ENCODE measurements around the gene CDKAL1. TPM values are rescaled to one million over a fixed set of nuclear protein-coding genes. Genes with fewer than 3 reads are reported as not detected.

CDKAL1 gene
- total RNA-seq, 2 experiments from 2014 or later: 20.4 TPM

- Mint-ChIP-seq H3K27ac (no peak overlapping the region), H3K27me3 (ENCODE audit: low read depth) (no peaks in the 10 kb centered on the region), H3K4me3 (no peak overlapping the region), H3K36me3 (ENCODE audit: low read depth) (peaks cover 9% of the 10 kb centered on the region), H3K4me1 (ENCODE audit: low read depth) (no peaks in the 10 kb centered on the region), H3K9me3 (no peaks in the 10 kb centered on the region)
- intact Hi-C loops (cut with micrococcal nuclease): no loop called here
- CTCF ChIA-PET: no interaction called here
- no peak for DNase-seq
Observed at GRCh38 chr6:21147995-21148394, 613.7 kb downstream of the CDKAL1 start.

GRCh38 chr6:21149470-21149869 lies 615.2 kb downstream of the CDKAL1 start:
- intact Hi-C loops (cut with micrococcal nuclease): no loop called here
- peaks cover 8% of the 10 kb centered on the region for H3K36me3 Mint-ChIP-seq (ENCODE audit: low read depth)
- no peak overlapping the region for H3K4me3 Mint-ChIP-seq
- H3K27ac Mint-ChIP-seq: no peak overlapping the region
- no peak for DNase-seq
- no peaks in the 10 kb centered on the region for H3K4me1 Mint-ChIP-seq (ENCODE audit: low read depth)
- H3K9me3 Mint-ChIP-seq: no peaks in the 10 kb centered on the region
- CTCF ChIA-PET: no interaction called here
- no peaks in the 10 kb centered on the region for H3K27me3 Mint-ChIP-seq (ENCODE audit: low read depth)

- H3K9me3 Mint-ChIP-seq: no peaks in the 10 kb centered on the region
- H3K36me3 Mint-ChIP-seq (ENCODE audit: low read depth): peaks cover 8% of the 10 kb centered on the region
- no peaks in the 10 kb centered on the region for H3K27me3 Mint-ChIP-seq (ENCODE audit: low read depth)
- H3K4me3 Mint-ChIP-seq: no peak overlapping the region
- no peak for DNase-seq
- no peaks in the 10 kb centered on the region for H3K4me1 Mint-ChIP-seq (ENCODE audit: low read depth)
- intact Hi-C loops (cut with micrococcal nuclease): no loop called here
- CTCF ChIA-PET: no interaction called here
- no peak overlapping the region for H3K27ac Mint-ChIP-seq
Observed at GRCh38 chr6:21150667-21151066, 616.4 kb downstream of the CDKAL1 start.

GRCh38 chr6:21151119-21151518 lies 616.9 kb downstream of the CDKAL1 start:
- DNase-seq: no peak
- no peak overlapping the region for H3K27ac Mint-ChIP-seq
- H3K27me3 Mint-ChIP-seq (ENCODE audit: low read depth): no peaks in the 10 kb centered on the region
- no peaks in the 10 kb centered on the region for H3K4me1 Mint-ChIP-seq (ENCODE audit: low read depth)
- no peaks in the 10 kb centered on the region for H3K9me3 Mint-ChIP-seq
- intact Hi-C loops (cut with micrococcal nuclease): no loop called here
- no peak overlapping the region for H3K4me3 Mint-ChIP-seq
- peaks cover 8% of the 10 kb centered on the region for H3K36me3 Mint-ChIP-seq (ENCODE audit: low read depth)
- CTCF ChIA-PET: no interaction called here

GRCh38 chr6:21151530-21151929 lies 617.3 kb downstream of the CDKAL1 start:
- H3K4me1 Mint-ChIP-seq (ENCODE audit: low read depth): no peaks in the 10 kb centered on the region
- no peak overlapping the region for H3K27ac Mint-ChIP-seq
- CTCF ChIA-PET: no interaction called here
- H3K9me3 Mint-ChIP-seq: no peaks in the 10 kb centered on the region
- peaks cover 8% of the 10 kb centered on the region for H3K36me3 Mint-ChIP-seq (ENCODE audit: low read depth)
- intact Hi-C loops (cut with micrococcal nuclease): no loop called here
- no peak for DNase-seq
- H3K4me3 Mint-ChIP-seq: no peak overlapping the region
- no peaks in the 10 kb centered on the region for H3K27me3 Mint-ChIP-seq (ENCODE audit: low read depth)

- no peak overlapping the region for H3K4me3 Mint-ChIP-seq
- peaks cover 7% of the 10 kb centered on the region for H3K4me1 Mint-ChIP-seq (ENCODE audit: low read depth)
- DNase-seq: no peak
- peaks cover 2% of the 10 kb centered on the region for H3K36me3 Mint-ChIP-seq (ENCODE audit: low read depth)
- CTCF ChIA-PET: no interaction called here
- intact Hi-C loops (cut with micrococcal nuclease): loop anchor here (1.0 kb wide), 1 partner anchor 281 kb away; no protein-coding TSS in a partner anchor
- H3K9me3 Mint-ChIP-seq: no peaks in the 10 kb centered on the region
- H3K27ac Mint-ChIP-seq: no peak overlapping the region
- no peaks in the 10 kb centered on the region for H3K27me3 Mint-ChIP-seq (ENCODE audit: low read depth)
Observed at GRCh38 chr6:21157186-21157929, 623.1 kb downstream of the CDKAL1 start.

GRCh38 chr6:21158149-21158548 lies 623.9 kb downstream of the CDKAL1 start:
- peaks cover 2% of the 10 kb centered on the region for H3K36me3 Mint-ChIP-seq (ENCODE audit: low read depth)
- CTCF ChIA-PET: no interaction called here
- no peaks in the 10 kb centered on the region for H3K27me3 Mint-ChIP-seq (ENCODE audit: low read depth)
- H3K9me3 Mint-ChIP-seq: no peaks in the 10 kb centered on the region
- H3K27ac Mint-ChIP-seq: no peak overlapping the region
- H3K4me3 Mint-ChIP-seq: no peak overlapping the region
- intact Hi-C loops (cut with micrococcal nuclease): no loop called here
- peaks cover 7% of the 10 kb centered on the region for H3K4me1 Mint-ChIP-seq (ENCODE audit: low read depth)
- DNase-seq: no peak

GRCh38 chr6:21158873-21159272 lies 624.6 kb downstream of the CDKAL1 start:
- Mint-ChIP-seq H3K9me3 (no peaks in the 10 kb centered on the region), H3K4me3 (no peak overlapping the region), H3K27me3 (ENCODE audit: low read depth) (no peaks in the 10 kb centered on the region), H3K4me1 (ENCODE audit: low read depth) (peaks cover 10% of the 10 kb centered on the region), H3K36me3 (ENCODE audit: low read depth) (peaks cover 2% of the 10 kb centered on the region), H3K27ac (no peak overlapping the region)
- CTCF ChIA-PET: no interaction called here
- intact Hi-C loops (cut with micrococcal nuclease): no loop called here
- DNase-seq: no peak

- H3K4me1 Mint-ChIP-seq (ENCODE audit: low read depth): peaks cover 10% of the 10 kb centered on the region
- intact Hi-C loops (cut with micrococcal nuclease): no loop called here
Observed at GRCh38 chr6:21159465-21159864, 625.2 kb downstream of the CDKAL1 start.

GRCh38 chr6:21161707-21162106 lies 627.5 kb downstream of the CDKAL1 start:
- Mint-ChIP-seq H3K9me3 (no peaks in the 10 kb centered on the region), H3K4me1 (ENCODE audit: low read depth) (peaks cover 12% of the 10 kb centered on the region), H3K27me3 (ENCODE audit: low read depth) (no peaks in the 10 kb centered on the region), H3K27ac (no peak overlapping the region), H3K4me3 (no peak overlapping the region), H3K36me3 (ENCODE audit: low read depth) (peaks cover 2% of the 10 kb centered on the region)
- no peak for DNase-seq
- CTCF ChIA-PET: no interaction called here
- intact Hi-C loops (cut with micrococcal nuclease): no loop called here

More at GRCh38 chr6:21159465-21159864, 625.2 kb downstream of the CDKAL1 start:
- no peak overlapping the region for H3K4me3 Mint-ChIP-seq
- H3K9me3 Mint-ChIP-seq: no peaks in the 10 kb centered on the region
- no peaks in the 10 kb centered on the region for H3K27me3 Mint-ChIP-seq (ENCODE audit: low read depth)
- H3K27ac Mint-ChIP-seq: no peak overlapping the region
- CTCF ChIA-PET: no interaction called here
- no peak for DNase-seq
- H3K36me3 Mint-ChIP-seq (ENCODE audit: low read depth): peaks cover 2% of the 10 kb centered on the region

GRCh38 chr6:21163110-21163837 lies 629.0 kb downstream of the CDKAL1 start:
- no peaks in the 10 kb centered on the region for H3K27me3 Mint-ChIP-seq (ENCODE audit: low read depth)
- no peak for DNase-seq
- H3K4me3 Mint-ChIP-seq: no peak overlapping the region
- H3K36me3 Mint-ChIP-seq (ENCODE audit: low read depth): peaks cover 5% of the 10 kb centered on the region
- intact Hi-C loops (cut with micrococcal nuclease): no loop called here
- H3K9me3 Mint-ChIP-seq: no peaks in the 10 kb centered on the region
- H3K27ac Mint-ChIP-seq: no peak overlapping the region
- CTCF ChIA-PET: no interaction called here
- H3K4me1 Mint-ChIP-seq (ENCODE audit: low read depth): peaks cover 5% of the 10 kb centered on the region

GRCh38 chr6:21163838-21164180 lies 629.6 kb downstream of the CDKAL1 start:
- H3K36me3 Mint-ChIP-seq (ENCODE audit: low read depth): peaks cover 5% of the 10 kb centered on the region
- no peaks in the 10 kb centered on the region for H3K27me3 Mint-ChIP-seq (ENCODE audit: low read depth)

GRCh38 chr6:21164768-21165326 lies 630.6 kb downstream of the CDKAL1 start:
- intact Hi-C loops (cut with micrococcal nuclease): no loop called here
- no peaks in the 10 kb centered on the region for H3K9me3 Mint-ChIP-seq
- no peak overlapping the region for H3K4me3 Mint-ChIP-seq
- peaks cover 6% of the 10 kb centered on the region for H3K36me3 Mint-ChIP-seq (ENCODE audit: low read depth)
- CTCF ChIA-PET: interaction anchor here (0.6 kb wide), 1 partner anchor 38 kb away, joined by 3 read pairs; no protein-coding TSS in a partner anchor
- DNase-seq: no peak
- H3K4me1 Mint-ChIP-seq (ENCODE audit: low read depth): peaks cover 5% of the 10 kb centered on the region
- no peak overlapping the region for H3K27ac Mint-ChIP-seq
- no peaks in the 10 kb centered on the region for H3K27me3 Mint-ChIP-seq (ENCODE audit: low read depth)

More at GRCh38 chr6:21163838-21164180, 629.6 kb downstream of the CDKAL1 start:
- Mint-ChIP-seq H3K9me3 (no peaks in the 10 kb centered on the region), H3K4me1 (ENCODE audit: low read depth) (peaks cover 5% of the 10 kb centered on the region), H3K27ac (no peak overlapping the region), H3K4me3 (no peak overlapping the region)
- no peak for DNase-seq
- intact Hi-C loops (cut with micrococcal nuclease): no loop called here
- CTCF ChIA-PET: no interaction called here
